ENCODE data around the gene BTNL9. TPM values are rescaled to one million over a fixed set of nuclear protein-coding genes. Genes with fewer than 3 reads are reported as not detected.

Gene BTNL9
- total and polyA plus RNA-seq, 9 of the 15 experiments (the other 6 are each of a cell fraction or from before 2014, with no cell fraction given), result 3.7 to 86.7 (median 29.4) TPM

- TF ChIP-seq NFRKB (IDR thresholded peaks at IDR 0.05; ENCODE audit: low read depth), result no peak
- TF ChIP-seq FOS (IDR thresholded peaks at IDR 0.05; ENCODE audit: extremely low read depth, insufficient read length), result no peak
- no peak for TF ChIP-seq DPF2 (IDR thresholded peaks at IDR 0.05)
- peak in 1 of 2 experiments; percentile 28; a peak in 1 of 4 replicates for TF ChIP-seq KDM4B (IDR thresholded peaks at IDR 0.05; ENCODE audit: borderline replicate concordance in 2 of 2, low read depth in 1 of 2)
- no peak for TF ChIP-seq ZC3H4 (CRISPR knock-in tag; IDR thresholded peaks at IDR 0.05; ENCODE audit: borderline replicate concordance)
- TF ChIP-seq, protein P1, sequence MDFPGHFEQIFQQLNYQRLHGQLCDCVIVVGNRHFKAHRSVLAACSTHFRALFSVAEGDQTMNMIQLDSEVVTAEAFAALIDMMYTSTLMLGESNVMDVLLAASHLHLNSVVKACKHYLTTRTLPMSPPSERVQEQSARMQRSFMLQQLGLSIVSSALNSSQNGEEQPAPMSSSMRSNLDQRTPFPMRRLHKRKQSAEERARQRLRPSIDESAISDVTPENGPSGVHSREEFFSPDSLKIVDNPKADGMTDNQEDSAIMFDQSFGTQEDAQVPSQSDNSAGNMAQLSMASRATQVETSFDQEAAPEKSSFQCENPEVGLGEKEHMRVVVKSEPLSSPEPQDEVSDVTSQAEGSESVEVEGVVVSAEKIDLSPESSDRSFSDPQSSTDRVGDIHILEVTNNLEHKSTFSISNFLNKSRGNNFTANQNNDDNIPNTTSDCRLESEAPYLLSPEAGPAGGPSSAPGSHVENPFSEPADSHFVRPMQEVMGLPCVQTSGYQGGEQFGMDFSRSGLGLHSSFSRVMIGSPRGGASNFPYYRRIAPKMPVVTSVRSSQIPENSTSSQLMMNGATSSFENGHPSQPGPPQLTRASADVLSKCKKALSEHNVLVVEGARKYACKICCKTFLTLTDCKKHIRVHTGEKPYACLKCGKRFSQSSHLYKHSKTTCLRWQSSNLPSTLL (IDR thresholded peaks at IDR 0.05), result no peak
- TF ChIP-seq, protein P2, sequence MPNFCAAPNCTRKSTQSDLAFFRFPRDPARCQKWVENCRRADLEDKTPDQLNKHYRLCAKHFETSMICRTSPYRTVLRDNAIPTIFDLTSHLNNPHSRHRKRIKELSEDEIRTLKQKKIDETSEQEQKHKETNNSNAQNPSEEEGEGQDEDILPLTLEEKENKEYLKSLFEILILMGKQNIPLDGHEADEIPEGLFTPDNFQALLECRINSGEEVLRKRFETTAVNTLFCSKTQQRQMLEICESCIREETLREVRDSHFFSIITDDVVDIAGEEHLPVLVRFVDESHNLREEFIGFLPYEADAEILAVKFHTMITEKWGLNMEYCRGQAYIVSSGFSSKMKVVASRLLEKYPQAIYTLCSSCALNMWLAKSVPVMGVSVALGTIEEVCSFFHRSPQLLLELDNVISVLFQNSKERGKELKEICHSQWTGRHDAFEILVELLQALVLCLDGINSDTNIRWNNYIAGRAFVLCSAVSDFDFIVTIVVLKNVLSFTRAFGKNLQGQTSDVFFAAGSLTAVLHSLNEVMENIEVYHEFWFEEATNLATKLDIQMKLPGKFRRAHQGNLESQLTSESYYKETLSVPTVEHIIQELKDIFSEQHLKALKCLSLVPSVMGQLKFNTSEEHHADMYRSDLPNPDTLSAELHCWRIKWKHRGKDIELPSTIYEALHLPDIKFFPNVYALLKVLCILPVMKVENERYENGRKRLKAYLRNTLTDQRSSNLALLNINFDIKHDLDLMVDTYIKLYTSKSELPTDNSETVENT (CRISPR knock-in tag; IDR thresholded peaks at IDR 0.05), result 0 out of 2 replicates have a peak, but pooled peaks have one; percentile 39
- peak; percentile 16 for TF ChIP-seq PHF20 (IDR thresholded peaks at IDR 0.05; ENCODE audit: partially characterized antibody)
- TF ChIP-seq ZBED1 (IDR thresholded peaks at IDR 0.05), result no peak
Measured at GRCh38 chr5:181052672-181053487, 12.8 kb downstream of the BTNL9 start (continued).
